ENCODE results near the gene CLIC5.

- no peak for TF ChIP-seq CTCF (conservative IDR thresholded peaks at IDR 0.05; ENCODE audit: low read length)
- no peak for TF ChIP-seq EZH2phosphoT487 (IDR thresholded peaks at IDR 0.05; ENCODE audit: borderline replicate concordance, low read depth, low read length)
Measured at GRCh38 chr6:45870531-45870930, 145.1 kb downstream of the CLIC5 start.
